GM12874 (cell line): ENCODE data around the gene ITIH5.

ENCODE experiments used
- CTCF ChIP-seq: IDR thresholded peaks from 2 replicates; pipeline ENCODE4 v1.5.1; 2011; ENCODE audit warnings: low read depth, mild to moderate bottlenecking, control low read depth, low read length, moderate library complexity; ENCODE audit not compliant: insufficient read depth

Gene ITIH5

DNA sequence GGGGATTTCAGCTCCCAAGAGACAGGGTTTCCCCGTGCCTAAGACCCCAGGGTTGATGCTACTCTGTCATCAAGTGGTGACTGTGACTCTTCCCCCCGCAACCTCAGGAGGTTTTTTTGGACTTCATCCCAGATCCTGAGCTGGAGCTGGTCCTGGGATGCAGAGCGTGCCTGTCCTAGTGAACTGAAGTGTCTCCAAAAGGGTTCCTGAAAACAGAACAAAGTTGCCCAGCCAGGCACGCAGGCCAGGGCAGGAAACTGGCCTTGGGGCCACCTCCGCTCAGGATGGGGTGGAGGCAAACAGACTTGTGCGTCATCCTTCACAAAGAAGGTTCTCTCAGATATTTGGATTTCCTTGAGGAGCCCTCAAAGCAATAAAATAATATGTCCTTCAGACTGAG, 118.9 kb downstream of the ITIH5 start:
- TF ChIP-seq CTCF, result no peak

DNA sequence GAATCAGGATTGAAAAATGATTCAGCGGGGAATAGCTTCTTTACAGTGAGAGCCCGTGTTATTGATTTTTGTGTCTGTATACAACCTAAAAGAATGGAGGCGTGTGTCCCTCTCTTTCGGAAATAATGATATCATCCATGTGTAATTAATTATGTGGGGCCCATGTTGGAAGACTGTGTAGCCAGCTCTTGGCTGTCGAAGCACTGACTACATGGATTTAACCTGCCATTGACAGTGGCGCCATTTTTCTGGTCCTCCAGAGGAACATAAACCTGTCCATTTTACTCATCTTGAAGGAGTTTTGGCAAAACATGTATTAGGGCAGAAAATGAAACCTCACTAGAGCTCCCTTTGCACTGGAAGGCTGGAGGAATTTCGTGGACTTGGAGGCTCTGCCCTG, 119.6 kb downstream of the ITIH5 start:
- TF ChIP-seq CTCF, result no peak

DNA sequence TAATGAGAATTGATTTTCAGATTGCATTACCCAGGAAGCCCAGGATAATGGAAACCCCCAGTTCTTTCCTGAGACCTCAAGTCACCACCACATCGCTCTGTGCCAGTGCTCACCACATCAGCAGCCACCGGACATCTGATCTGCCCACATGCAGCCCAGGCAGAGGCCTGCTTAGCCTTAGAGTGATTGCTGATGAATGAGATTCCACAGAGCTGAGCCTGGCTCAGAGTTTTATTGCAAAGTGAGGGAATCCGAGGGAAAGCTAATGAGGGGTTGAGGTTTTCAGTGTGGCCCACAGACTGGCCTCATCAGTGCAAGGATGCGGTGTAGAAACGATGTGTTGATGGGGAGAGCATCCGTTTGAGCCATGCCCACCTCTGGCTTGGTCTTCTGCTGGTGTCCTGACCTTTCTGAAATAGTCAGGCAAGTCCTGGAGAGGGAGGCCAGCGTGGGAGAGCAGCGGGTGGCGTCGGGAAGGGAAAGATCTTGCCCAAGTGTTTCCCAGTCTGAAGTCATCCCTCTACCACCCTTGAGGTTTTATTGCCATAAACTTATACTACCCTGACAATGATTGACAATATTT, 120.3 kb downstream of the ITIH5 start:
- no peak for TF ChIP-seq CTCF

DNA sequence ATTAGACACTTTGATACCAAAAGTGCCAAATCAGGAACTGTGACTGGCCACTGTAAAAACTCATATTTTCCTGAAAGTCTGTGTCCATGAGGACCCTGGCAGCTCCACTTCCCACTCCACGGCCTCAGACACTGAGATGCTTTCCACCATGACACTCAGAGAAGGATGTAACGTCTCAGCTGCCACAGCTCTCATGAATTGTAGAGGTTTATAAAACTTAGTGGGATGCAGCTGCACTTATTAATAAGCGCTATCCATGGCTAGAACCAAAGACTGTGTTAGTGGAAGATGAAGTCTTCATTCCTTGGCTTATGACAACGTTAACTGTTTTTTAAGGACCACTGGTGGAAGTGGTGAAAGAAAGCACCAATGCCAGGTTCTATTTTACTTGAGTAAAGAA, 121.0 kb downstream of the ITIH5 start:
- TF ChIP-seq CTCF, result no peak

DNA sequence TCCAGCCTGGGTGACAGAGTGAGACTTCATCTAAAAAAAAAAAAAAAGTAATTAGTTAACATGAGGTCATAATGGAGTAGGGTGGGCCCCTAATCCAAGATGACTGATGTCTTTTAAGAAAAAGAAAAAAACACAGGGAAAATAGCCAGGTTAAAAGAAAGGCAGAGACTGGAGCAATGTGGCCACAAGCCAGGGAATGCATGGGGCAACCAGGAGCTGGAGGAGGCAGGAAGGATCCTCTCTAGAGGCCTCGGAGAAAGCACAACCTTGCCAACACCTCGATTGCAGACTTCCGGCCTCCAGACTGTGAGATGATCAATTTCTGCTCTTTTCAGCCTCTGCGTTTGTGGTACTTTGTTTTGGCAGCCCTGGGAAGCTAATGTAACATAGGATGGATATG, 121.5 kb downstream of the ITIH5 start:
- no peak for TF ChIP-seq CTCF

DNA sequence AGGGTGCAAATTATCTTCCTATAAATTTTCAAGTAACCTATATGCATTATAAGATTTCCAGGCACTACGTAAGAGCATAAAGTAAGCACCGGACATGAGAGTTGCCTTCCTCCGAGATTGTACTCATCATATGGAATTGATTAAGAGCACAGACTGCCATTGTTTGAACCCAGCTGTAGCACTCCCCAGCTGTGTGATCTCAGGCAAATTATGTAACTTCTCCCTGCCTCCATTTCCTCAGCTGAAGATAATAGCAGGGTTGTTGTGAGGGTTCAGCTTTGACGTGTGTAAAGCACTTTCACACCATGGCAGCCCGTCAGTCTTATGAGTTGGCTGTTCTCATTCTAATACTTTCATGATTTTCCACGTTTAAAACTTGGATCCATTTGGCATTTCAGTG, 122.6 kb downstream of the ITIH5 start:
- TF ChIP-seq CTCF, result no peak

GRCh38 chr10:7542189-7542914, 124.4 kb downstream of the ITIH5 start:
- no peak for TF ChIP-seq CTCF
